ENCODE measurements around the gene P2RY8. TPM values are rescaled to one million over a fixed set of nuclear protein-coding genes. Genes with fewer than 3 reads are reported as not detected.

Gene P2RY8
- total and polyA plus RNA-seq, 10 of the 15 experiments (the other 5 are each of a cell fraction or from before 2014, with no cell fraction given), result 2.0 to 64.4 (median 36.5) TPM

DNA sequence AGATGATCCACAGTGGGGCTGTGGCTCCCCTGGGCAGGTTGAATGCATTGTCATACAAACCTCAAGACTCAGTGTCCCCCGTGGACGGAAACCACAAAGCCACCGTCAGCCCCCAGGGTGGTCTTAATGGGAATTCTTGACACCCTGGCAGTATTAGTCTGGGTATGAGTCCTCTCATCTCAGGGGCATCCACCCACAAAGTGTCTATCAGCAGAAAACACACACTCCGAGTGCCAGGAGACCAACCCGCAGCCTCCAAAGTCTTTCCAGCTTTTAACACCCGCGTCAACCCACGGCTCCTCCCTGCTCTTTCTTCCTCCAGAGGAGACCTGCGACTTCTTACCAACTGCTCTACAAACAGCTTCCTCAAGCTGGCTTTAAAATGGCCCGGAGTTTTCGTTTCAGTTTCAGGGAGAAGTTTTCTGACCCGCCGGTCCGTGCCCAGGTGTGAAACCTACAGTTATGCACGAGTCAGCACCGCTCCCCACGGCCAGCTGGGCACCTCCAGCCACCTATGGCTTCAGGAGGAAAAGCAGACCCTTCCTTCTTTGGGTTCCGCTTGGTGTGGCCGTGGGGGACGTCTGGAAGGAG lies 69.9 kb downstream of the P2RY8 start (continued):
- TF ChIP-seq HCFC1 (IDR thresholded peaks at IDR 0.05; ENCODE audit: low read length) (0 out of 2 replicates have a peak, but pooled peaks have one; percentile 18), ZNF217 (IDR thresholded peaks at IDR 0.05) (peak; percentile 22; the same call in 1 of the 2 replicates), TCF12 (IDR thresholded peaks at IDR 0.05; ENCODE audit: low read depth, low read length) (peak; percentile 83), EED (IDR thresholded peaks at IDR 0.05; ENCODE audit: low read depth) (peak; percentile 53; the same call in 1 of the 2 replicates), MTA2 (IDR thresholded peaks at IDR 0.05; ENCODE audit: low read depth) (peak; percentile 53; the same call in 1 of the 2 replicates), SREBF2 (IDR thresholded peaks at IDR 0.05; ENCODE audit: low read length) (no peak), ZNF622 (IDR thresholded peaks at IDR 0.05) (no peak), BCL11A (IDR thresholded peaks at IDR 0.05; ENCODE audit: low read depth, low read length) (0 out of 2 replicates have a peak, but pooled peaks have one; percentile 8), SUZ12 (IDR thresholded peaks at IDR 0.05; ENCODE audit: unreplicated experiment) (no peak), EP300 (IDR thresholded peaks at IDR 0.05; ENCODE audit: borderline replicate concordance in 1 of 2, control insufficient read depth in 1 of 2, low read depth in 2 of 2, low read length in 2 of 2) (peak in 1 of 2 experiments; percentile 35; a peak in 1 of 4 replicates), ETV6 (conservative IDR thresholded peaks at IDR 0.05 in 1 of 2, IDR thresholded peaks at IDR 0.05 in 1 of 2; ENCODE audit: borderline replicate concordance in 1 of 2, low read depth in 1 of 2) (peak in 1 of 2 experiments; percentile 21; a peak in 1 of 4 replicates), RAD21 (IDR thresholded peaks at IDR 0.05; ENCODE audit: insufficient read depth, low read depth, low read length) (0 out of 2 replicates have a peak, but pooled peaks have one; percentile 12), MYC (IDR thresholded peaks at IDR 0.05; ENCODE audit: insufficient read depth, insufficient read length, insufficient replicate concordance, low read length, severe bottlenecking) (no peak), RAD51 (IDR thresholded peaks at IDR 0.05) (no peak), PAX5 (IDR thresholded peaks at IDR 0.05; ENCODE audit: borderline replicate concordance, low read depth, low read length) (peak; percentile 45; the same call in 1 of the 2 replicates), MYB (IDR thresholded peaks at IDR 0.05; ENCODE audit: borderline replicate concordance, low read depth, low read length) (0 out of 2 replicates have a peak, but pooled peaks have one; percentile 42), YBX1 (IDR thresholded peaks at IDR 0.05) (no peak), DPF2 (IDR thresholded peaks at IDR 0.05) (0 out of 2 replicates have a peak, but pooled peaks have one; percentile 67), ZSCAN29 (IDR thresholded peaks at IDR 0.05) (no peak)
- TF ChIP-seq, protein P1, sequence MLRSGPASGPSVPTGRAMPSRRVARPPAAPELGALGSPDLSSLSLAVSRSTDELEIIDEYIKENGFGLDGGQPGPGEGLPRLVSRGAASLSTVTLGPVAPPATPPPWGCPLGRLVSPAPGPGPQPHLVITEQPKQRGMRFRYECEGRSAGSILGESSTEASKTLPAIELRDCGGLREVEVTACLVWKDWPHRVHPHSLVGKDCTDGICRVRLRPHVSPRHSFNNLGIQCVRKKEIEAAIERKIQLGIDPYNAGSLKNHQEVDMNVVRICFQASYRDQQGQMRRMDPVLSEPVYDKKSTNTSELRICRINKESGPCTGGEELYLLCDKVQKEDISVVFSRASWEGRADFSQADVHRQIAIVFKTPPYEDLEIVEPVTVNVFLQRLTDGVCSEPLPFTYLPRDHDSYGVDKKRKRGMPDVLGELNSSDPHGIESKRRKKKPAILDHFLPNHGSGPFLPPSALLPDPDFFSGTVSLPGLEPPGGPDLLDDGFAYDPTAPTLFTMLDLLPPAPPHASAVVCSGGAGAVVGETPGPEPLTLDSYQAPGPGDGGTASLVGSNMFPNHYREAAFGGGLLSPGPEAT (IDR thresholded peaks at IDR 0.05; ENCODE audit: low read depth), result peak; percentile 56
- TF ChIP-seq, protein P2, sequence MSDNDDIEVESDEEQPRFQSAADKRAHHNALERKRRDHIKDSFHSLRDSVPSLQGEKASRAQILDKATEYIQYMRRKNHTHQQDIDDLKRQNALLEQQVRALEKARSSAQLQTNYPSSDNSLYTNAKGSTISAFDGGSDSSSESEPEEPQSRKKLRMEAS (IDR thresholded peaks at IDR 0.05; ENCODE audit: low read depth, low read length), result peak; percentile 46
- TF ChIP-seq, protein P3, sequence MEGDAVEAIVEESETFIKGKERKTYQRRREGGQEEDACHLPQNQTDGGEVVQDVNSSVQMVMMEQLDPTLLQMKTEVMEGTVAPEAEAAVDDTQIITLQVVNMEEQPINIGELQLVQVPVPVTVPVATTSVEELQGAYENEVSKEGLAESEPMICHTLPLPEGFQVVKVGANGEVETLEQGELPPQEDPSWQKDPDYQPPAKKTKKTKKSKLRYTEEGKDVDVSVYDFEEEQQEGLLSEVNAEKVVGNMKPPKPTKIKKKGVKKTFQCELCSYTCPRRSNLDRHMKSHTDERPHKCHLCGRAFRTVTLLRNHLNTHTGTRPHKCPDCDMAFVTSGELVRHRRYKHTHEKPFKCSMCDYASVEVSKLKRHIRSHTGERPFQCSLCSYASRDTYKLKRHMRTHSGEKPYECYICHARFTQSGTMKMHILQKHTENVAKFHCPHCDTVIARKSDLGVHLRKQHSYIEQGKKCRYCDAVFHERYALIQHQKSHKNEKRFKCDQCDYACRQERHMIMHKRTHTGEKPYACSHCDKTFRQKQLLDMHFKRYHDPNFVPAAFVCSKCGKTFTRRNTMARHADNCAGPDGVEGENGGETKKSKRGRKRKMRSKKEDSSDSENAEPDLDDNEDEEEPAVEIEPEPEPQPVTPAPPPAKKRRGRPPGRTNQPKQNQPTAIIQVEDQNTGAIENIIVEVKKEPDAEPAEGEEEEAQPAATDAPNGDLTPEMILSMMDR (IDR thresholded peaks at IDR 0.05 in 2 of 3, conservative IDR thresholded peaks at IDR 0.05 in 1 of 3; ENCODE audit: control insufficient read depth in 2 of 3, extremely low read depth in 1 of 3, insufficient read depth in 1 of 3, low read depth in 3 of 3, low read length in 3 of 3), result no peak
- TF ChIP-seq, protein P4, sequence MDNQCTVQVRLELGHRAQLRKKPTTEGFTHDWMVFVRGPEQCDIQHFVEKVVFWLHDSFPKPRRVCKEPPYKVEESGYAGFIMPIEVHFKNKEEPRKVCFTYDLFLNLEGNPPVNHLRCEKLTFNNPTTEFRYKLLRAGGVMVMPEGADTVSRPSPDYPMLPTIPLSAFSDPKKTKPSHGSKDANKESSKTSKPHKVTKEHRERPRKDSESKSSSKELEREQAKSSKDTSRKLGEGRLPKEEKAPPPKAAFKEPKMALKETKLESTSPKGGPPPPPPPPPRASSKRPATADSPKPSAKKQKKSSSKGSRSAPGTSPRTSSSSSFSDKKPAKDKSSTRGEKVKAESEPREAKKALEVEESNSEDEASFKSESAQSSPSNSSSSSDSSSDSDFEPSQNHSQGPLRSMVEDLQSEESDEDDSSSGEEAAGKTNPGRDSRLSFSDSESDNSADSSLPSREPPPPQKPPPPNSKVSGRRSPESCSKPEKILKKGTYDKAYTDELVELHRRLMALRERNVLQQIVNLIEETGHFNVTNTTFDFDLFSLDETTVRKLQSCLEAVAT (IDR thresholded peaks at IDR 0.05), result peak; percentile 29; the same call in 1 of the 2 replicates
- TF ChIP-seq, protein P5, sequence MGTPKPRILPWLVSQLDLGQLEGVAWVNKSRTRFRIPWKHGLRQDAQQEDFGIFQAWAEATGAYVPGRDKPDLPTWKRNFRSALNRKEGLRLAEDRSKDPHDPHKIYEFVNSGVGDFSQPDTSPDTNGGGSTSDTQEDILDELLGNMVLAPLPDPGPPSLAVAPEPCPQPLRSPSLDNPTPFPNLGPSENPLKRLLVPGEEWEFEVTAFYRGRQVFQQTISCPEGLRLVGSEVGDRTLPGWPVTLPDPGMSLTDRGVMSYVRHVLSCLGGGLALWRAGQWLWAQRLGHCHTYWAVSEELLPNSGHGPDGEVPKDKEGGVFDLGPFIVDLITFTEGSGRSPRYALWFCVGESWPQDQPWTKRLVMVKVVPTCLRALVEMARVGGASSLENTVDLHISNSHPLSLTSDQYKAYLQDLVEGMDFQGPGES (IDR thresholded peaks at IDR 0.05), result no peak
